ENCODE results near the gene CCDC192. TPM values are rescaled to one million over a fixed set of nuclear protein-coding genes. Genes with fewer than 3 reads are reported as not detected.
"Not testable (repeated sequence)": the region's sequence is repeated elsewhere in the genome, so short reads cannot be mapped to it uniquely, and the experiment has no call there.

Gene CCDC192
- total and polyA plus RNA-seq, 2 donors, result 0.09 to 0.11 TPM

GRCh38 chr5:127770272-127770671 lies 67.1 kb downstream of the CCDC192 start:
- Histone ChIP-seq H3K27me3 (ENCODE audit: control insufficient read depth in 2 of 2, insufficient read depth in 1 of 2, low read length in 1 of 2) (no peaks in the 10 kb centered on the region), H3K9me3 (ENCODE audit: control insufficient read depth in 2 of 2, insufficient read depth in 1 of 2, low read length in 1 of 2) (no peaks in the 10 kb centered on the region), H3K4me3 (ENCODE audit: low read length in 2 of 2) (no peak overlapping the region), H3K27ac (ENCODE audit: low read depth in 1 of 2, low read length in 1 of 2) (no peak overlapping the region), H3K36me3 (ENCODE audit: control insufficient read depth in 2 of 2, insufficient read depth in 2 of 2, low read length in 1 of 2) (no peaks in the 10 kb centered on the region), H3K4me1 (ENCODE audit: control insufficient read depth in 2 of 2, insufficient read depth in 2 of 2, low read length in 2 of 2) (no peaks in the 10 kb centered on the region)
- DNase-seq (ENCODE audit: low read depth in 6 of 9, low spot score in 9 of 9), result no peak

- Histone ChIP-seq H3K4me3 (ENCODE audit: low read length in 2 of 2) (no peak overlapping the region), H3K27me3 (ENCODE audit: control insufficient read depth in 2 of 2, insufficient read depth in 1 of 2, low read length in 1 of 2) (no peaks in the 10 kb centered on the region), H3K4me1 (ENCODE audit: control insufficient read depth in 2 of 2, insufficient read depth in 2 of 2, low read length in 2 of 2) (no peaks in the 10 kb centered on the region), H3K27ac (ENCODE audit: low read depth in 1 of 2, low read length in 1 of 2) (no peak overlapping the region), H3K9me3 (ENCODE audit: control insufficient read depth in 2 of 2, insufficient read depth in 1 of 2, low read length in 1 of 2) (peaks cover 0 to 2% of the 10 kb centered on the region in 2 donors), H3K36me3 (ENCODE audit: control insufficient read depth in 2 of 2, insufficient read depth in 2 of 2, low read length in 1 of 2) (no peaks in the 10 kb centered on the region)
- WGBS, result 80% methylated on average over 1 of the region's 1 CpG
- no peak for DNase-seq (ENCODE audit: low read depth in 6 of 9, low spot score in 9 of 9)
Measured at GRCh38 chr5:127772531-127772930, 69.3 kb downstream of the CCDC192 start.

- Histone ChIP-seq H3K9me3 (ENCODE audit: control insufficient read depth in 2 of 2, insufficient read depth in 1 of 2, low read length in 1 of 2) (peaks cover 0 to 2% of the 10 kb centered on the region in 2 donors), H3K27ac (ENCODE audit: low read depth in 1 of 2, low read length in 1 of 2) (no peak overlapping the region), H3K4me1 (ENCODE audit: control insufficient read depth in 2 of 2, insufficient read depth in 2 of 2, low read length in 2 of 2) (no peaks in the 10 kb centered on the region), H3K4me3 (ENCODE audit: low read length in 2 of 2) (no peak overlapping the region), H3K27me3 (ENCODE audit: control insufficient read depth in 2 of 2, insufficient read depth in 1 of 2, low read length in 1 of 2) (no peaks in the 10 kb centered on the region), H3K36me3 (ENCODE audit: control insufficient read depth in 2 of 2, insufficient read depth in 2 of 2, low read length in 1 of 2) (no peaks in the 10 kb centered on the region)
- DNase-seq (ENCODE audit: low read depth in 6 of 9, low spot score in 9 of 9), result no peak
- 99% methylated on average over 2 of the region's 2 CpGs for WGBS
Measured at GRCh38 chr5:127774221-127774620, 71.0 kb downstream of the CCDC192 start.

GRCh38 chr5:127776477-127776876 lies 73.3 kb downstream of the CCDC192 start:
- Histone ChIP-seq H3K27me3 (ENCODE audit: control insufficient read depth in 2 of 2, insufficient read depth in 1 of 2, low read length in 1 of 2) (no peaks in the 10 kb centered on the region), H3K36me3 (ENCODE audit: control insufficient read depth in 2 of 2, insufficient read depth in 2 of 2, low read length in 1 of 2) (no peaks in the 10 kb centered on the region), H3K27ac (ENCODE audit: low read depth in 1 of 2, low read length in 1 of 2) (no peak overlapping the region), H3K4me3 (ENCODE audit: low read length in 2 of 2) (no peak overlapping the region), H3K9me3 (ENCODE audit: control insufficient read depth in 2 of 2, insufficient read depth in 1 of 2, low read length in 1 of 2) (peaks cover 0 to 2% of the 10 kb centered on the region in 2 donors), H3K4me1 (ENCODE audit: control insufficient read depth in 2 of 2, insufficient read depth in 2 of 2, low read length in 2 of 2) (no peaks in the 10 kb centered on the region)
- no peak for DNase-seq (ENCODE audit: low read depth in 6 of 9, low spot score in 9 of 9)
- WGBS, result 98% methylated on average over 4 of the region's 4 CpGs

GRCh38 chr5:127777957-127778356 lies 74.8 kb downstream of the CCDC192 start:
- Histone ChIP-seq H3K36me3 (ENCODE audit: control insufficient read depth in 2 of 2, insufficient read depth in 2 of 2, low read length in 1 of 2) (no peaks in the 10 kb centered on the region), H3K9me3 (ENCODE audit: control insufficient read depth in 2 of 2, insufficient read depth in 1 of 2, low read length in 1 of 2) (peaks cover 0 to 2% of the 10 kb centered on the region in 2 donors), H3K27ac (ENCODE audit: low read depth in 1 of 2, low read length in 1 of 2) (no peak overlapping the region), H3K4me1 (ENCODE audit: control insufficient read depth in 2 of 2, insufficient read depth in 2 of 2, low read length in 2 of 2) (no peaks in the 10 kb centered on the region), H3K27me3 (ENCODE audit: control insufficient read depth in 2 of 2, insufficient read depth in 1 of 2, low read length in 1 of 2) (no peaks in the 10 kb centered on the region), H3K4me3 (ENCODE audit: low read length in 2 of 2) (no peak overlapping the region)
- no peak for DNase-seq (ENCODE audit: low read depth in 6 of 9, low spot score in 9 of 9)

- DNase-seq (ENCODE audit: low read depth in 6 of 9, low spot score in 9 of 9); H3K27ac ChIP-seq (ENCODE audit: low read depth in 1 of 2, low read length in 1 of 2); H3K27me3 ChIP-seq (ENCODE audit: control insufficient read depth in 2 of 2, insufficient read depth in 1 of 2, low read length in 1 of 2); H3K9me3 ChIP-seq (ENCODE audit: control insufficient read depth in 2 of 2, insufficient read depth in 1 of 2, low read length in 1 of 2); H3K4me1 ChIP-seq (ENCODE audit: control insufficient read depth in 2 of 2, insufficient read depth in 2 of 2, low read length in 2 of 2); H3K4me3 ChIP-seq (ENCODE audit: low read length in 2 of 2); H3K36me3 ChIP-seq (ENCODE audit: control insufficient read depth in 2 of 2, insufficient read depth in 2 of 2, low read length in 1 of 2): not testable (repeated sequence)
- WGBS, result 97% methylated on average over 2 of the region's 2 CpGs
Measured at GRCh38 chr5:127782450-127782849, 79.3 kb downstream of the CCDC192 start.

GRCh38 chr5:127785098-127785927 lies 82.1 kb downstream of the CCDC192 start:
- 96% methylated on average over 6 of the region's 6 CpGs for WGBS
- H3K27ac ChIP-seq (ENCODE audit: low read depth in 1 of 2, low read length in 1 of 2), result no peak overlapping the region

GRCh38 chr5:127791439-127791838 lies 88.2 kb downstream of the CCDC192 start:
- DNase-seq (ENCODE audit: low read depth in 6 of 9, low spot score in 9 of 9), result no peak

More at GRCh38 chr5:127785098-127785927, 82.1 kb downstream of the CCDC192 start:
- no peaks in the 10 kb centered on the region for H3K4me1 ChIP-seq (ENCODE audit: control insufficient read depth in 2 of 2, insufficient read depth in 2 of 2, low read length in 2 of 2)
- no peaks in the 10 kb centered on the region for H3K9me3 ChIP-seq (ENCODE audit: control insufficient read depth in 2 of 2, insufficient read depth in 1 of 2, low read length in 1 of 2)
- no peak for DNase-seq (ENCODE audit: low read depth in 6 of 9, low spot score in 9 of 9)
- no peak overlapping the region for H3K4me3 ChIP-seq (ENCODE audit: low read length in 2 of 2)
- no peaks in the 10 kb centered on the region for H3K27me3 ChIP-seq (ENCODE audit: control insufficient read depth in 2 of 2, insufficient read depth in 1 of 2, low read length in 1 of 2)
- H3K36me3 ChIP-seq (ENCODE audit: control insufficient read depth in 2 of 2, insufficient read depth in 2 of 2, low read length in 1 of 2), result no peaks in the 10 kb centered on the region

GRCh38 chr5:127791908-127792307 lies 88.7 kb downstream of the CCDC192 start:
- not testable (repeated sequence) for H3K36me3 ChIP-seq (ENCODE audit: control insufficient read depth in 2 of 2, insufficient read depth in 2 of 2, low read length in 1 of 2); H3K9me3 ChIP-seq (ENCODE audit: control insufficient read depth in 2 of 2, insufficient read depth in 1 of 2, low read length in 1 of 2); H3K27ac ChIP-seq (ENCODE audit: low read depth in 1 of 2, low read length in 1 of 2); H3K4me1 ChIP-seq (ENCODE audit: control insufficient read depth in 2 of 2, insufficient read depth in 2 of 2, low read length in 2 of 2); H3K4me3 ChIP-seq (ENCODE audit: low read length in 2 of 2); DNase-seq (ENCODE audit: low read depth in 6 of 9, low spot score in 9 of 9); H3K27me3 ChIP-seq (ENCODE audit: control insufficient read depth in 2 of 2, insufficient read depth in 1 of 2, low read length in 1 of 2)
- WGBS, result 90% methylated on average over 2 of the region's 2 CpGs

More at GRCh38 chr5:127791439-127791838, 88.2 kb downstream of the CCDC192 start:
- no peak overlapping the region for H3K4me3 ChIP-seq (ENCODE audit: low read length in 2 of 2)
- no peak overlapping the region for H3K27ac ChIP-seq (ENCODE audit: low read depth in 1 of 2, low read length in 1 of 2)
- no peaks in the 10 kb centered on the region for H3K4me1 ChIP-seq (ENCODE audit: control insufficient read depth in 2 of 2, insufficient read depth in 2 of 2, low read length in 2 of 2)
- H3K9me3 ChIP-seq (ENCODE audit: control insufficient read depth in 2 of 2, insufficient read depth in 1 of 2, low read length in 1 of 2), result no peaks in the 10 kb centered on the region
- H3K27me3 ChIP-seq (ENCODE audit: control insufficient read depth in 2 of 2, insufficient read depth in 1 of 2, low read length in 1 of 2), result no peaks in the 10 kb centered on the region
- H3K36me3 ChIP-seq (ENCODE audit: control insufficient read depth in 2 of 2, insufficient read depth in 2 of 2, low read length in 1 of 2), result no peaks in the 10 kb centered on the region
- WGBS, result 99% methylated on average over 1 of the region's 1 CpG
